GM12878 (cell line): ENCODE data around the gene TSEN54. TPM values are rescaled to one million over a fixed set of nuclear protein-coding genes. Genes with fewer than 3 reads are reported as not detected.

ENCODE experiments used
- ATAC-seq: fragments of 200-7000 bp; cut with Tn5 transposase; 3 replicates; pipeline ENCODE4 v1.9.1; 2020; ENCODE audit warnings: mild to moderate bottlenecking, moderate library complexity
- BruUV-seq: library from RNA; stranded (reverse); fragments of 400-500 nt; replicated peaks from 2 replicates; lab custom pipeline; 2021; lab: Mats Ljungman, UMichigan
- CTCF ChIA-PET: fragments of 300-600 bp; sonication (Branson Sonifier 250); formaldehyde crosslinking; extraction: SDS; loops from one replicate; lab custom pipeline; 2021; ENCODE audit warnings: inconsistent platforms; lab: Yijun Ruan, JAX
- POLR2A ChIA-PET: fragments of 350-600 bp; formaldehyde crosslinking; extraction: SDS; loops from one replicate; lab custom pipeline; 2021; ENCODE audit warnings: inconsistent platforms; lab: Charles Lee
- RAD21 ChIA-PET: fragments of 300-600 bp; sonication (Branson Sonifier 250); formaldehyde crosslinking; loops from one replicate; lab custom pipeline; 2023; ENCODE audit warnings: antibody characterized with exemption; ENCODE audit not compliant: unreplicated experiment; lab: Charles Lee
- SMC1A ChIA-PET: fragments of 300-600 bp; sonication (Branson Sonifier 250); formaldehyde crosslinking; loops from one replicate; lab custom pipeline; 2023; ENCODE audit not compliant: unreplicated experiment, uncharacterized antibody; lab: Charles Lee
- DNase-seq: peaks from one replicate; pipeline ENCODE4 v3.0.0-alpha.2; 2011; ENCODE audit warnings: low read depth, low spot score
- FAIRE-seq: peaks from 3 replicates; lab custom pipeline; 2011; peaks lifted over from hg19 to GRCh38; lab: Jason Lieb, UNC
- H2AFZ ChIP-seq: 2 replicates; pipeline ENCODE4 v1.6.0; 2011; ENCODE audit warnings: low read depth, low read length, control low read depth; ENCODE audit not compliant: control insufficient read depth
- H3K27ac ChIP-seq: 2 replicates; pipeline ENCODE4 v1.5.1; 2011; ENCODE audit warnings: control low read depth; ENCODE audit not compliant: control insufficient read depth, insufficient read depth
- H3K27me3 ChIP-seq, 2 experiments: replicated peaks in 1 of 2; 2 replicates each; pipeline versions ENCODE4 v1.6.0 to v1.6.1; 2011; ENCODE audit warnings: low read length in 1 of 2; ENCODE audit not compliant: control insufficient read depth in 2 of 2, insufficient read depth in 2 of 2
- H3K36me3 ChIP-seq, 2 experiments: 2 replicates each; pipeline ENCODE4 v1.5.1; 2011; ENCODE audit warnings: low read length in 1 of 2; ENCODE audit not compliant: control insufficient read depth in 2 of 2, insufficient read depth in 2 of 2
- H3K4me1 ChIP-seq: 2 replicates; pipeline ENCODE4 v1.6.1; 2011; ENCODE audit warnings: mild to moderate bottlenecking, low read length, moderate library complexity, mixed read lengths; ENCODE audit not compliant: control insufficient read depth, insufficient read depth
- H3K4me2 ChIP-seq: 2 replicates; pipeline ENCODE4 v1.6.0; 2011; ENCODE audit warnings: control low read depth; ENCODE audit not compliant: control insufficient read depth, insufficient read depth
- H3K4me3 ChIP-seq: fragments of 200-600 bp; sonication (generic); 2 replicates; pipeline ENCODE4 v1.5.1; 2016
- H3K79me2 ChIP-seq: 2 replicates; pipeline ENCODE4 v1.6.0; 2011; ENCODE audit warnings: low read length; ENCODE audit not compliant: control insufficient read depth, insufficient read depth
- H3K9ac ChIP-seq: 2 replicates; pipeline ENCODE4 v1.8.0; 2011; ENCODE audit warnings: low read length, control low read depth, mixed read lengths; ENCODE audit not compliant: control insufficient read depth, insufficient read depth
- H3K9me3 ChIP-seq: replicated peaks from 3 replicates; pipeline ENCODE4 v1.5.1; 2011; ENCODE audit warnings: mild to moderate bottlenecking, low read length; ENCODE audit not compliant: control insufficient read depth, insufficient read depth
- H4K20me1 ChIP-seq: 2 replicates; pipeline ENCODE4 v1.6.0; 2011; ENCODE audit not compliant: control insufficient read depth, insufficient read depth
- ATF3 ChIP-seq: IDR thresholded peaks from 2 replicates; pipeline ENCODE4 v1.6.1; 2011; ENCODE audit warnings: low read depth, mild to moderate bottlenecking, low read length, moderate library complexity, borderline replicate concordance; ENCODE audit errors: extremely low read depth
- CEBPZ ChIP-seq: fragments of 150-350 bp; IDR thresholded peaks from 2 replicates; pipeline ENCODE4 v1.6.1; 2016; ENCODE audit warnings: low read depth, low read length
- CREM ChIP-seq: IDR thresholded peaks from 2 replicates; pipeline ENCODE4 v1.6.1; 2014; ENCODE audit warnings: antibody characterized with exemption, low read depth
- EP300 ChIP-seq, 2 experiments: fragments of 150-350 bp in 1 of 2; IDR thresholded peaks; 2 replicates each; pipeline ENCODE4 v1.6.1; 2011 to 2012; ENCODE audit warnings: low read depth in 2 of 2, low read length in 2 of 2, borderline replicate concordance in 1 of 2, improper control_type of control experiment in 1 of 2, inconsistent platforms in 1 of 2; ENCODE audit not compliant: control insufficient read depth in 1 of 2
- NFXL1 ChIP-seq: fragments of 450-650 bp; IDR thresholded peaks from 2 replicates; pipeline ENCODE4 v1.6.1; 2017; ENCODE audit warnings: antibody characterized with exemption, mild to moderate bottlenecking, borderline replicate concordance
- NFYA ChIP-seq: IDR thresholded peaks from 2 replicates; pipeline ENCODE4 v1.6.1; 2011; ENCODE audit warnings: low read depth, mild to moderate bottlenecking, low read length, improper control_type of control experiment, borderline replicate concordance
- NRF1 ChIP-seq: conservative IDR thresholded peaks from 2 replicates; pipeline ENCODE4 v1.6.1; 2011; ENCODE audit warnings: mild to moderate bottlenecking, low read depth, low read length, improper control_type of control experiment
- RBBP5 ChIP-seq: fragments of 200-600 bp; sonication (generic); conservative IDR thresholded peaks from 2 replicates; pipeline ENCODE4 v1.6.1; 2016
- RUNX3 ChIP-seq: IDR thresholded peaks from 2 replicates; pipeline ENCODE4 v1.6.1; 2012; ENCODE audit warnings: low read length, inconsistent platforms
- SIN3A ChIP-seq: IDR thresholded peaks from 2 replicates; pipeline ENCODE4 v1.6.1; 2012; ENCODE audit warnings: low read depth, low read length, improper control_type of control experiment
- SMARCA5 ChIP-seq: fragments of 450-650 bp; IDR thresholded peaks from 2 replicates; pipeline ENCODE4 v1.6.1; 2017; ENCODE audit warnings: mild to moderate bottlenecking
- ZNF207 ChIP-seq: fragments of 450-650 bp; IDR thresholded peaks from 2 replicates; pipeline ENCODE4 v1.6.1; 2014; ENCODE audit warnings: antibody characterized with exemption, mild to moderate bottlenecking, borderline replicate concordance
- WGBS: methylation state at CpG from one replicate; pipeline ENCODE4 v1.1.6; 2016; ENCODE audit warnings: low lambda C conversion rate; ENCODE audit not compliant: insufficient replicate concordance, insufficient coverage; ENCODE audit errors: missing lambda C conversion rate; 5-methylcytosine and 5-hydroxymethylcytosine counted together
- in situ Hi-C: fragments of 300-500 bp; cut with MboI; formaldehyde crosslinking; loops from 9 replicates; pipeline ENCODE4 v1.14.3; 2018; ENCODE audit warnings: mixed read lengths
- intact Hi-C: fragments of 100-400 bp; cut with micrococcal nuclease; formaldehyde crosslinking; loops from one replicate; pipeline ENCODE4 v1.14.2; 2022; ENCODE audit not compliant: unreplicated experiment
- polyA plus RNA-seq, 11 experiments: library from polyadenylated mRNA; depleted of rRNA in 4 of 11; unstranded in 6 of 11; stranded (reverse) in 5 of 11; fragments of >200 nt; fragmentation: Nextera tagmentation in 4 of 11; fragmentation: Illumina TruSeq in 1 of 11; extraction: Ambion mirVana in 4 of 11; extraction: Trizol in 1 of 11; gene quantifications; 1 replicate in 1 of 11; 2 replicates in 10 of 11; pipeline versions ENCODE4 v1.2.1 to v1.2.3, GENCODE V29; 2011 to 2016; ENCODE audit warnings: inconsistent platforms in 2 of 11, missing spikeins in 2 of 11, low read depth in 1 of 11
- total RNA-seq, 4 experiments: library from RNA; depleted of rRNA in 3 of 4; stranded (reverse); fragments of >200 nt in 3 of 4; fragmentation: Illumina TruSeq in 1 of 4; extraction: Trizol in 1 of 4; gene quantifications; 2 replicates each; pipeline versions ENCODE4 v1.2.1 to v1.2.3, GENCODE V29; 2013 to 2021

TSEN54 gene
- total and polyA plus RNA-seq, 10 of the 15 experiments (the other 5 are each of a cell fraction or from before 2014, with no cell fraction given) = 7.1 to 48.0 (median 41.1) TPM

DNA sequence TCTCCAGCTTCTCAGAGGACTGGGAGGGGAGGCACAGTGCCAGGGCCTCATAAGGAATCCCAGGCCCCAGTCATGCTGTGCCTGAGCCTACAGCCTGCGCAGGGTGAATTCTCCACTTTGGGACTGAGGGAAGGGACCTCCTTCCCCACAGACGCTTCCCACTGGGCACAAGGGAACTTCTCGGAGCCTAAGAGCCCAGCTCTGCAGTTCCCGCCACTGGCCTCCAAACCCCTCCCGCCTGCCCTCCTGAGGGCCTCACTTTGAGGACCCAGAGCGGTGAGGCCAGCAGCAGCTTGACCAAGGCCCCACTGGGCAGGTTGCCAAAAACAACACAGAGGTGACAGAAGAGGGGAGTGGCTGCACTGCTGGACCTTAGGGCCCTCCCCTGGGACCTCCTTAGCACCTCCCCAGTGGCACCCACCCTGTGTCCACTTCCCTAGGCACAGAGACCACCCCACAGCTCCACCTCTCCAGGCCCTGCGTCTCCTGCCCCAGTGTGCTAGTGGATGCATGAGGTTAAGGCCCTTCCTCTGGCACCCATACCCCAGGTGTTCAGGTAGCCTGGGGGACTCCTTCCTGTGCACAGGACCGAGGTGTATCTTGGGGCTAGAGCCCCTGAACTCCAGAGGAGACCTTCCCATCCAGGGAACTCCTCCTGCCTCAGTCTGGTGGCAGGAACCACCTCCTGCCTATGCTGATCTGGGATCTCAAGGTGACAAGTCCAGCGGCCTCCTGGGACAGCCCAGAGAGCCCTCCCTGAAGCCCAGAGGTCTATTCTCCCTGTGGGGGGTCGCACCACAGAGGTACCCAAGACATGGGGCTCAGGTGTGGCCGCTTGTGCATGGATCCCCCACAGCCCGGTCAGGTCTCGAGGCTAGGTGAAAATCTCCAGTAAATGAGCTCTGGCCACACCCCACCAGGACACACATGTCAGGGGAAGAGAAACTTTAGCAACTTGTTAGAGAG is 4.4 kb upstream of the TSEN54 start:
- Histone ChIP-seq H3K27ac (no peak overlapping the region), H3K9me3 (no peaks in the 10 kb centered on the region), H3K4me2 (no peak overlapping the region; the same call in 1 of the 2 replicates), H3K9ac (no peak overlapping the region), H4K20me1 (no peaks in the 10 kb centered on the region), H2AFZ (no peak overlapping the region), H3K4me1 (no peaks in the 10 kb centered on the region), H3K36me3 (no peaks in the 10 kb centered on the region; a peak in 1 of 4 replicates), H3K4me3 (no peak overlapping the region), H3K27me3 (no peaks in the 10 kb centered on the region), H3K79me2 (peaks cover 4% of the 10 kb centered on the region)
- FAIRE-seq (no peak), ATAC-seq (no peak), DNase-seq (no peak)
- in situ Hi-C loops (no loop called here), intact Hi-C loops (loop anchor here (10.0 kb wide), 1 partner anchor 247 kb away; the partner anchor contains the start of genes GGA3 and MRPS7)
- POLR2A ChIA-PET = interaction anchor here (0.5 to 0.6 kb wide), 3 partner anchors 92 to 241 kb away, joined by 3 read pairs; no protein-coding TSS in a partner anchor
- RAD21 ChIA-PET = interaction anchor here (1.1 to 2.2 kb wide), 2 partner anchors 48 to 85 kb away, joined by 3 to 8 read pairs; no protein-coding TSS in a partner anchor
- BruUV-seq = no TSS peak
- CTCF ChIA-PET = interaction anchor here (0.7 to 1.9 kb wide), 2 partner anchors 84 to 93 kb away, joined by 6 read pairs; no protein-coding TSS in a partner anchor
- 59% methylated on average over 13 of the region's 13 CpGs for WGBS
- SMC1A ChIA-PET = interaction anchor here (1.3 to 2.0 kb wide), 3 partner anchors 84 to 100 kb away, joined by 3 to 10 read pairs (median 4); no protein-coding TSS in a partner anchor
- TF ChIP-seq ATF3 (no peak), SIN3A (no peak), SMARCA5 (no peak), CREM (no peak), RUNX3 (no peak), ZNF207 (no peak), NRF1 (no peak), NFXL1 (no peak), NFYA (no peak), CEBPZ (no peak), EP300 (IDR thresholded peaks at IDR 0.05; ENCODE audit: borderline replicate concordance in 1 of 2, control insufficient read depth in 1 of 2, low read depth in 2 of 2, low read length in 2 of 2) (no peak), RBBP5 (no peak)
